H9 (cell line): ENCODE data around the gene EDIL3. TPM values are rescaled to one million over a fixed set of nuclear protein-coding genes. Genes with fewer than 3 reads are reported as not detected.

Experiments
- DNase-seq: peaks from one replicate; pipeline ENCODE4 v3.0.0-alpha.2; 2017
- H2AFZ ChIP-seq: one replicate; pipeline ENCODE4 v1.6.1; 2013; ENCODE audit warnings: mild to moderate bottlenecking, low read length, control low read depth, moderate library complexity
- H2AK5ac ChIP-seq: 2 replicates; pipeline ENCODE4 v1.6.1; 2013; ENCODE audit warnings: low read length, control low read depth, mixed read lengths; ENCODE audit not compliant: insufficient read length
- H2BK120ac ChIP-seq: one replicate; pipeline ENCODE4 v1.6.1; 2013; ENCODE audit warnings: low read depth, mild to moderate bottlenecking, low read length, control low read depth, inconsistent platforms; ENCODE audit not compliant: poor library complexity, severe bottlenecking
- H2BK12ac ChIP-seq: 2 replicates; pipeline ENCODE4 v1.6.1; 2013; ENCODE audit warnings: low read length, control low read depth, mixed read lengths, low read depth; ENCODE audit not compliant: insufficient read length
- H2BK15ac ChIP-seq: 2 replicates; pipeline ENCODE4 v1.6.1; 2013; ENCODE audit warnings: low read depth, low read length, control low read depth
- H2BK20ac ChIP-seq: one replicate; pipeline ENCODE4 v1.6.1; 2013; ENCODE audit warnings: low read depth, mild to moderate bottlenecking, low read length, control low read depth, inconsistent platforms; ENCODE audit not compliant: poor library complexity, severe bottlenecking
- H2BK5ac ChIP-seq: 2 replicates; pipeline ENCODE4 v1.6.1; 2013; ENCODE audit warnings: low read length, control low read depth, mixed read lengths; ENCODE audit not compliant: insufficient read length
- H3K14ac ChIP-seq: 2 replicates; pipeline ENCODE4 v1.6.1; 2013; ENCODE audit warnings: low read length, control low read depth; ENCODE audit not compliant: insufficient read depth
- H3K18ac ChIP-seq: 2 replicates; pipeline ENCODE4 v1.6.1; 2013; ENCODE audit warnings: low read depth, mild to moderate bottlenecking, mixed read lengths, low read length, control low read depth; ENCODE audit not compliant: insufficient read length
- H3K23ac ChIP-seq: 2 replicates; pipeline ENCODE4 v1.6.1; 2013; ENCODE audit warnings: low read length, control low read depth, mixed read lengths, low read depth; ENCODE audit not compliant: insufficient read length
- H3K23me2 ChIP-seq: 2 replicates; pipeline ENCODE4 v1.6.1; 2013; ENCODE audit warnings: low read depth, mild to moderate bottlenecking, mixed read lengths, low read length, control low read depth; ENCODE audit not compliant: insufficient read length, poor library complexity, severe bottlenecking
- H3K27ac ChIP-seq: 2 replicates; pipeline ENCODE4 v1.5.1; 2013; ENCODE audit warnings: low read length, control low read depth, mixed read lengths, low read depth; ENCODE audit not compliant: insufficient read length
- H3K27me3 ChIP-seq: 2 replicates; pipeline ENCODE4 v1.6.1; 2013; ENCODE audit warnings: low read length, control low read depth, inconsistent platforms; ENCODE audit not compliant: insufficient read depth
- H3K4ac ChIP-seq: 2 replicates; pipeline ENCODE4 v1.6.1; 2013; ENCODE audit warnings: low read depth, mild to moderate bottlenecking, control low read depth, inconsistent platforms, low read length, moderate library complexity
- H3K4me1 ChIP-seq: 2 replicates; pipeline ENCODE4 v1.6.1; 2013; ENCODE audit warnings: low read length, control low read depth, inconsistent platforms; ENCODE audit not compliant: insufficient read depth
- H3K4me2 ChIP-seq: 2 replicates; pipeline ENCODE4 v1.6.1; 2013; ENCODE audit warnings: low read length, control low read depth, mixed read lengths; ENCODE audit not compliant: insufficient read length, insufficient read depth
- H3K56ac ChIP-seq: 2 replicates; pipeline ENCODE4 v1.6.1; 2013; ENCODE audit warnings: low read depth, mild to moderate bottlenecking, mixed read lengths, low read length, control low read depth; ENCODE audit not compliant: insufficient read length
- H3K79me1 ChIP-seq: 2 replicates; pipeline ENCODE4 v1.6.1; 2013; ENCODE audit warnings: low read depth, mild to moderate bottlenecking, moderate library complexity, low read length, control low read depth, inconsistent platforms; ENCODE audit not compliant: insufficient read depth, poor library complexity, severe bottlenecking
- H3K79me2 ChIP-seq: 2 replicates; pipeline ENCODE4 v1.6.1; 2013; ENCODE audit warnings: low read length, control low read depth, inconsistent platforms; ENCODE audit not compliant: insufficient read depth
- H3K9ac ChIP-seq: 2 replicates; pipeline ENCODE4 v1.6.1; 2013; ENCODE audit warnings: low read length, control low read depth, mixed read lengths; ENCODE audit not compliant: insufficient read length; ENCODE audit errors: extremely low read depth
- H3K9me3 ChIP-seq: one replicate; pipeline ENCODE4 v1.6.1; 2013; ENCODE audit warnings: low read depth, low read length, inconsistent platforms; ENCODE audit not compliant: control insufficient read depth
- H3T11ph ChIP-seq: one replicate; pipeline ENCODE4 v1.6.1; 2013; ENCODE audit warnings: mild to moderate bottlenecking, low read length, control low read depth, inconsistent platforms
- H4K20me1 ChIP-seq: one replicate; pipeline ENCODE4 v1.6.1; 2013; ENCODE audit not compliant: control insufficient read depth, insufficient read length, insufficient read depth
- H4K5ac ChIP-seq: 2 replicates; pipeline ENCODE4 v1.6.1; 2013; ENCODE audit warnings: low read depth, mild to moderate bottlenecking, mixed read lengths, low read length, control low read depth; ENCODE audit not compliant: insufficient read length
- H4K8ac ChIP-seq: replicated peaks from 2 replicates; pipeline ENCODE4 v1.6.1; 2013; ENCODE audit warnings: low read length, control low read depth, mixed read lengths, low read depth; ENCODE audit not compliant: insufficient read length
- H4K91ac ChIP-seq: 2 replicates; pipeline ENCODE4 v1.6.1; 2013; ENCODE audit warnings: low read depth, mild to moderate bottlenecking, moderate library complexity, mixed read lengths, low read length, control low read depth; ENCODE audit not compliant: insufficient read length
- H3K27ac Mint-ChIP-seq, 3 experiments: 2 replicates in 2 of 3; 3 replicates in 1 of 3; pipeline ENCODE4 v1.8.0; 2020 to 2021; ENCODE audit warnings: mixed read lengths in 3 of 3, mild to moderate bottlenecking in 1 of 3, moderate library complexity in 1 of 3
- H3K27me3 Mint-ChIP-seq: 2 replicates; pipeline ENCODE4 v1.8.0; 2021; ENCODE audit warnings: low read depth, mild to moderate bottlenecking, moderate library complexity, mixed read lengths
- H3K36me3 Mint-ChIP-seq, 3 experiments: 2 replicates in 2 of 3; 3 replicates in 1 of 3; pipeline ENCODE4 v1.8.0; 2020 to 2021; ENCODE audit warnings: low read depth in 3 of 3, mixed read lengths in 3 of 3; ENCODE audit not compliant: insufficient read depth in 1 of 3
- H3K4me1 Mint-ChIP-seq, 2 experiments: 2 replicates each; pipeline ENCODE4 v1.8.0; 2020; ENCODE audit warnings: mixed read lengths in 2 of 2
- H3K4me3 Mint-ChIP-seq, 2 experiments: 2 replicates in 1 of 2; 3 replicates in 1 of 2; pipeline ENCODE4 v1.8.0; 2020 to 2021; ENCODE audit warnings: mild to moderate bottlenecking in 2 of 2, mixed read lengths in 2 of 2, moderate library complexity in 1 of 2
- H3K9me3 Mint-ChIP-seq, 2 experiments: 2 replicates in 1 of 2; 3 replicates in 1 of 2; pipeline ENCODE4 v1.8.0; 2020; ENCODE audit warnings: mild to moderate bottlenecking in 2 of 2, mixed read lengths in 2 of 2, moderate library complexity in 1 of 2
- CTCF ChIP-seq: fragments of 200-600 bp; sonication (generic); conservative IDR thresholded peaks from 3 replicates; pipeline ENCODE4 v1.8.0; 2021; ENCODE audit warnings: antibody characterized with exemption, mild to moderate bottlenecking
- WGBS: extraction: QIAGEN DNeasy Blood & Tissue Kit; methylation state at CpG from one replicate; pipeline ENCODE4 v1.1.7; 2013; ENCODE audit warnings: missing lambda C conversion rate, low lambda C conversion rate, mixed read lengths; ENCODE audit not compliant: insufficient read length; ENCODE audit errors: extremely low coverage; 5-methylcytosine and 5-hydroxymethylcytosine counted together
- total RNA-seq: library from RNA; stranded (reverse); gene quantifications from 2 replicates; pipeline ENCODE4 v1.2.1, GENCODE V29; 2021

EDIL3 gene
- total RNA-seq, 1 experiment from 2014 or later = 61.9 TPM

DNA sequence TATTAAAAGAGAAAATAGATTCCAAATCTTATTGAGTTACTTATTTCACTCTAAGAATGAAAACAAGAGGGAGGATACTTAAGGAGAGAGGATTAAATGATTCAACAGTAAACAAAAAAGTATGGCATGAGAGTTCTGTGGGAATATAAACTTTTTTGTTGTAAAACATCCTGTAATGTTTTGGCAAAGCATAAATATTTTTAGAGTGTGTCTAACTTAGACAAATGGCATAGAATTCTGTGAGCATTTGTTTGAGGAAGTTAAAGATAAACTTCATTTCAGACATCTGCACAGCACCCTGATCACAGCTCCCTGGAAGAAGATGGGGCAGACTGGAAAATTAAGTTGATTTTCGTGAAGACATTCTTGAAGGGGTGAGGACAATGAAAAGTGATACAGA lies 417.3 kb downstream of the EDIL3 start:
- no peak for DNase-seq
- H2BK5ac ChIP-seq = no peak overlapping the region
- no peak overlapping the region for H2BK12ac ChIP-seq
- H3K4ac ChIP-seq = no peak overlapping the region
- H3K79me2 ChIP-seq = 0 out of 2 replicates have a peak, but pooled peaks cover 2% of the 10 kb centered on the region
- no peak overlapping the region for H4K8ac ChIP-seq
- no peaks in the 10 kb centered on the region for H3K27me3 Mint-ChIP-seq
- no peak overlapping the region for H2BK120ac ChIP-seq
- no peaks in the 10 kb centered on the region for H3K79me1 ChIP-seq
- H2BK15ac ChIP-seq = no peak overlapping the region
- H2BK20ac ChIP-seq = no peak overlapping the region
- H3K9me3 ChIP-seq = no peaks in the 10 kb centered on the region
- H3T11ph ChIP-seq = no peak overlapping the region
- H3K27ac Mint-ChIP-seq = no peak overlapping the region
- H4K91ac ChIP-seq = no peak overlapping the region
- WGBS = no CpG with 5 or more reads among the region's 1 CpG
- H3K27ac ChIP-seq = no peak overlapping the region
- H4K5ac ChIP-seq = no peak overlapping the region
- no peaks in the 10 kb centered on the region for H3K23me2 ChIP-seq
- no peak overlapping the region for H3K56ac ChIP-seq
- no peaks in the 10 kb centered on the region for H3K27me3 ChIP-seq
- H2AFZ ChIP-seq = no peak overlapping the region
- H3K4me1 ChIP-seq = no peaks in the 10 kb centered on the region
- no peak overlapping the region for H3K14ac ChIP-seq
- H3K36me3 Mint-ChIP-seq = no peaks in the 10 kb centered on the region
- no peak overlapping the region for H3K9ac ChIP-seq
- H3K4me2 ChIP-seq = no peak overlapping the region
- no peak overlapping the region for H3K18ac ChIP-seq
- no peak for TF ChIP-seq CTCF
- H3K4me1 Mint-ChIP-seq = peaks cover 2 to 5% of the 10 kb centered on the region in 2 experiments; a peak in 1 of 4 replicates
- H2AK5ac ChIP-seq = no peak overlapping the region
- no peak overlapping the region for H3K23ac ChIP-seq
- H3K4me3 Mint-ChIP-seq = no peak overlapping the region
- H4K20me1 ChIP-seq = no peaks in the 10 kb centered on the region
- no peaks in the 10 kb centered on the region for H3K9me3 Mint-ChIP-seq
